Natural killer cell (primary cell): ENCODE measurements around the gene TIMM9. TPM values are rescaled to one million over a fixed set of nuclear protein-coding genes. Genes with fewer than 3 reads are reported as not detected.

Source experiments
- ATAC-seq, 3 donors: fragments of 150-1000 bp in 2 of 3; fragments of 200-7000 bp in 1 of 3; cut with Tn5 transposase; 1 replicate in 1 of 3; 2 replicates in 2 of 3; pipeline ENCODE4 v1.10.0; 2021; ENCODE audit warnings: mild to moderate bottlenecking in 2 of 3, moderate library complexity in 2 of 3
- DNase-seq, 2 donors: peaks; one replicate each; pipeline versions ENCODE4 v3.0.0 to v3.0.0-alpha.2; 2013 to 2021; ENCODE audit warnings: mixed read lengths in 1 of 2
- H3K27ac ChIP-seq: one replicate; pipeline ENCODE4 v1.5.1; 2013; ENCODE audit warnings: mild to moderate bottlenecking, low read length
- H3K27me3 ChIP-seq: one replicate; pipeline ENCODE4 v1.6.1; 2013; ENCODE audit warnings: low read length; ENCODE audit not compliant: control insufficient read depth, insufficient read depth
- H3K36me3 ChIP-seq: one replicate; pipeline ENCODE4 v1.6.1; 2013; ENCODE audit warnings: low read length; ENCODE audit not compliant: control insufficient read depth, insufficient read depth
- H3K4me1 ChIP-seq: one replicate; pipeline ENCODE4 v1.6.1; 2013; ENCODE audit warnings: low read length; ENCODE audit not compliant: control insufficient read depth, insufficient read depth
- H3K4me3 ChIP-seq: one replicate; pipeline ENCODE4 v1.5.1; 2013; ENCODE audit warnings: low read length
- H3K9me3 ChIP-seq: one replicate; pipeline ENCODE4 v1.6.1; 2013; ENCODE audit warnings: low read length; ENCODE audit not compliant: control insufficient read depth, insufficient read depth
- H3K27ac Mint-ChIP-seq, 2 donors: one replicate each; pipeline ENCODE4 v1.8.0; 2022; ENCODE audit warnings: mild to moderate bottlenecking in 2 of 2, mixed read lengths in 2 of 2, moderate library complexity in 1 of 2
- H3K27me3 Mint-ChIP-seq, 2 donors: one replicate each; pipeline ENCODE4 v1.8.0; 2022; ENCODE audit warnings: low read depth in 2 of 2, mixed read lengths in 2 of 2
- H3K36me3 Mint-ChIP-seq: one replicate; pipeline ENCODE4 v1.8.0; 2022; ENCODE audit warnings: mixed read lengths
- H3K4me1 Mint-ChIP-seq, 2 donors: one replicate each; pipeline ENCODE4 v1.8.0; 2022; ENCODE audit warnings: mixed read lengths in 2 of 2
- H3K4me3 Mint-ChIP-seq: one replicate; pipeline ENCODE4 v1.8.0; 2022; ENCODE audit warnings: mild to moderate bottlenecking, moderate library complexity, mixed read lengths
- H3K9me3 Mint-ChIP-seq, 2 donors: one replicate each; pipeline ENCODE4 v1.8.0; 2022; ENCODE audit warnings: mixed read lengths in 2 of 2
- WGBS: methylation state at CpG from one replicate; pipeline ENCODE4 v1.1.7; 2013; ENCODE audit warnings: missing lambda C conversion rate; ENCODE audit not compliant: insufficient coverage; 5-methylcytosine and 5-hydroxymethylcytosine counted together
- intact Hi-C: fragments of 100-400 bp; cut with micrococcal nuclease; formaldehyde crosslinking; loops from one replicate; pipeline ENCODE4 v1.14.2; 2022
- total RNA-seq, 4 donors: library from RNA; stranded (reverse); fragments of 120-200 nt in 1 of 4; gene quantifications; one replicate each; pipeline versions ENCODE4 v1.2.3 to v1.2.4, GENCODE V29; 2013 to 2022
- TF ChIP-seq, protein P1 (sequence below): fragments of 200-600 bp; IDR thresholded peaks from one replicate; pipeline ENCODE4 v1.8.0; 2022; ENCODE audit warnings: antibody characterized with exemption

TIMM9 gene
- total RNA-seq, 3 donors from 2014 or later (not counting 1 experiment from before 2014, with no cell fraction given): 18.8 to 19.4 (median 19.2) TPM

DNA sequence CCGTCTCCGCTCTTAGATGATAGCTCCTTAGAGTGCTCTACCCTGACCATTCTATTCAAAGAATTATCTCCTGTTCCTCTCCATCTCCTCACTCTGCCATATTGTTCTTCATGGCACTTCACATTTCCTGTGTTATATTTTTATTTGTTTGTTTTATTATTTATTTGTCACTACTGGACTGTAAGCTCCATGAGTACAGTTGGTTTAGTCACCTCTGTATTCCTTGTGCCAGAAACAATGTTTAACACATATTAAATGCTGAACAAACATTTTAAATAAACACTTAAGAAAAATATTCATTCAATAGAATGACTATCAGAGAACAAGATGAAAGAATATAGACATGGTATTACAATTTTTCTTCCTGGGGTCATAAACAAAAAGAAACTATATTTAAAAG is 35.8 kb upstream of the TIMM9 start:
- H3K4me3 ChIP-seq: no peak overlapping the region
- no peaks in the 10 kb centered on the region for H3K9me3 ChIP-seq
- no peaks in the 10 kb centered on the region for H3K9me3 Mint-ChIP-seq
- TF ChIP-seq, protein P1, sequence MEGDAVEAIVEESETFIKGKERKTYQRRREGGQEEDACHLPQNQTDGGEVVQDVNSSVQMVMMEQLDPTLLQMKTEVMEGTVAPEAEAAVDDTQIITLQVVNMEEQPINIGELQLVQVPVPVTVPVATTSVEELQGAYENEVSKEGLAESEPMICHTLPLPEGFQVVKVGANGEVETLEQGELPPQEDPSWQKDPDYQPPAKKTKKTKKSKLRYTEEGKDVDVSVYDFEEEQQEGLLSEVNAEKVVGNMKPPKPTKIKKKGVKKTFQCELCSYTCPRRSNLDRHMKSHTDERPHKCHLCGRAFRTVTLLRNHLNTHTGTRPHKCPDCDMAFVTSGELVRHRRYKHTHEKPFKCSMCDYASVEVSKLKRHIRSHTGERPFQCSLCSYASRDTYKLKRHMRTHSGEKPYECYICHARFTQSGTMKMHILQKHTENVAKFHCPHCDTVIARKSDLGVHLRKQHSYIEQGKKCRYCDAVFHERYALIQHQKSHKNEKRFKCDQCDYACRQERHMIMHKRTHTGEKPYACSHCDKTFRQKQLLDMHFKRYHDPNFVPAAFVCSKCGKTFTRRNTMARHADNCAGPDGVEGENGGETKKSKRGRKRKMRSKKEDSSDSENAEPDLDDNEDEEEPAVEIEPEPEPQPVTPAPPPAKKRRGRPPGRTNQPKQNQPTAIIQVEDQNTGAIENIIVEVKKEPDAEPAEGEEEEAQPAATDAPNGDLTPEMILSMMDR: no peak
- H3K27ac ChIP-seq: no peak overlapping the region
- DNase-seq: no peak
- no peaks in the 10 kb centered on the region for H3K27me3 Mint-ChIP-seq
- H3K27ac Mint-ChIP-seq: no peak overlapping the region
- 98% methylated on average over 2 of the region's 2 CpGs for WGBS
- intact Hi-C loops: no loop called here
- no peaks in the 10 kb centered on the region for H3K4me1 Mint-ChIP-seq
- no peaks in the 10 kb centered on the region for H3K27me3 ChIP-seq
- no peaks in the 10 kb centered on the region for H3K4me1 ChIP-seq
- peaks cover 7% of the 10 kb centered on the region for H3K36me3 Mint-ChIP-seq
- no peak overlapping the region for H3K4me3 Mint-ChIP-seq
- peaks cover 61% of the 10 kb centered on the region for H3K36me3 ChIP-seq
- no peak for ATAC-seq

GRCh38 chr14:58460772-58461171 is 33.4 kb upstream of the TIMM9 start:
- WGBS: no CpG with 5 or more reads among the region's 2 CpGs
- TF ChIP-seq, protein P1: no peak
- Histone ChIP-seq H3K36me3 (peaks cover 62% of the 10 kb centered on the region), H3K9me3 (no peaks in the 10 kb centered on the region), H3K27ac (no peak overlapping the region), H3K4me1 (no peaks in the 10 kb centered on the region), H3K4me3 (no peak overlapping the region), H3K27me3 (no peaks in the 10 kb centered on the region)
- DNase-seq: no peak
- Mint-ChIP-seq H3K36me3 (peaks cover 7% of the 10 kb centered on the region), H3K27me3 (no peaks in the 10 kb centered on the region), H3K4me3 (no peak overlapping the region), H3K4me1 (no peaks in the 10 kb centered on the region), H3K27ac (no peak overlapping the region), H3K9me3 (no peaks in the 10 kb centered on the region)
- intact Hi-C loops: no loop called here
- no peak for ATAC-seq

- Mint-ChIP-seq H3K27me3 (no peaks in the 10 kb centered on the region), H3K36me3 (peaks cover 19% of the 10 kb centered on the region), H3K4me1 (no peaks in the 10 kb centered on the region), H3K9me3 (no peaks in the 10 kb centered on the region), H3K4me3 (no peak overlapping the region), H3K27ac (no peak overlapping the region)
- H3K36me3 ChIP-seq: peaks cover 62% of the 10 kb centered on the region
- 94% methylated on average over 9 of the region's 9 CpGs for WGBS
- no peaks in the 10 kb centered on the region for H3K27me3 ChIP-seq
- ATAC-seq (no peak), DNase-seq (no peak)
- no peak overlapping the region for H3K4me3 ChIP-seq
- H3K4me1 ChIP-seq: no peaks in the 10 kb centered on the region
- TF ChIP-seq, protein P1: no peak
- intact Hi-C loops: no loop called here
- no peaks in the 10 kb centered on the region for H3K9me3 ChIP-seq
- no peak overlapping the region for H3K27ac ChIP-seq
Measured at GRCh38 chr14:58455593-58456265, 28.4 kb upstream of the TIMM9 start.

- peaks cover 38% of the 10 kb centered on the region for H3K36me3 ChIP-seq
- TF ChIP-seq, protein P1: no peak
- no peak overlapping the region for H3K4me3 ChIP-seq
- DNase-seq (no peak), ATAC-seq (no peak)
- intact Hi-C loops: no loop called here
- Mint-ChIP-seq H3K36me3 (peaks cover 7% of the 10 kb centered on the region), H3K4me1 (no peaks in the 10 kb centered on the region), H3K4me3 (no peak overlapping the region), H3K27me3 (no peaks in the 10 kb centered on the region), H3K9me3 (no peaks in the 10 kb centered on the region), H3K27ac (no peak overlapping the region)
- H3K27me3 ChIP-seq: no peaks in the 10 kb centered on the region
- 98% methylated on average over 5 of the region's 5 CpGs for WGBS
- H3K27ac ChIP-seq: no peak overlapping the region
- no peaks in the 10 kb centered on the region for H3K4me1 ChIP-seq
- no peaks in the 10 kb centered on the region for H3K9me3 ChIP-seq
Measured at GRCh38 chr14:58444627-58445026, 17.3 kb upstream of the TIMM9 start.
